HCT116 (cell line): Measurements from ENCODE around the gene MAPK8. TPM values are rescaled to one million over a fixed set of nuclear protein-coding genes. Genes with fewer than 3 reads are reported as not detected.

Experiments
- ATAC-seq: fragments of 200-7000 bp; cut with Tn5 transposase; 2 replicates; pipeline ENCODE4 v1.9.1; 2020; ENCODE audit warnings: mild to moderate bottlenecking, moderate library complexity
- BruUV-seq: library from RNA; stranded (reverse); fragments of 400-500 nt; replicated peaks from 2 replicates; lab custom pipeline; 2021; lab: Mats Ljungman, UMichigan
- CTCF ChIA-PET: fragments of 300-600 bp; sonication (Branson Sonifier 250); formaldehyde crosslinking; loops from one replicate; lab custom pipeline; 2021; ENCODE audit warnings: antibody characterized with exemption; lab: Charles Lee
- POLR2A ChIA-PET: fragments of 300-600, 350-600 bp; sonication (Branson Sonifier 250); formaldehyde crosslinking; loops from one replicate; lab custom pipeline; 2021; ENCODE audit warnings: antibody characterized with exemption; lab: Charles Lee
- RAD21 ChIA-PET, 2 experiments: fragments of 300-600 bp; sonication (Branson Sonifier 250); formaldehyde crosslinking; loops; one replicate each; lab custom pipeline; 2023; ENCODE audit warnings: low total read pairs in 2 of 2; ENCODE audit not compliant: uncharacterized antibody in 2 of 2, unreplicated experiment in 2 of 2, low non-redundant PET in 1 of 2; lab: Charles Lee
- DNase-seq: peaks from one replicate; pipeline ENCODE4 v3.0.0-alpha.2; 2010; ENCODE audit warnings: low read depth, low spot score
- H2AFZ ChIP-seq: fragments of 200-600 bp; shearing (Covaris generic), sonication (generic); 2 replicates; pipeline ENCODE4 v1.6.1; 2017; ENCODE audit warnings: low read depth, mixed run types, mixed read lengths, antibody characterized with exemption, low read length; ENCODE audit not compliant: poor library complexity, severe bottlenecking
- H3K27ac ChIP-seq: 2 replicates; pipeline ENCODE4 v1.5.1; 2012; ENCODE audit warnings: low read depth, low read length
- H3K27me3 ChIP-seq: fragments of 200-600 bp; sonication (generic); 2 replicates; pipeline ENCODE4 v1.6.1; 2016; ENCODE audit warnings: mixed run types, low read length, mixed read lengths; ENCODE audit not compliant: insufficient read depth
- H3K36me3 ChIP-seq, 2 experiments: fragments of 200-500 bp in 1 of 2; fragments of 200-600 bp in 1 of 2; sonication (Bioruptor generic) in 1 of 2; sonication (generic) in 1 of 2; 2 replicates each; pipeline versions ENCODE4 v1.5.1 to v1.6.1; 2014 to 2016; ENCODE audit warnings: low read length in 2 of 2, inconsistent platforms in 1 of 2, mixed read lengths in 1 of 2, mixed run types in 1 of 2; ENCODE audit not compliant: insufficient read depth in 2 of 2, control insufficient read depth in 1 of 2
- H3K4me1 ChIP-seq, 2 experiments: fragments of 200-600 bp in 1 of 2; sonication (generic) in 1 of 2; 2 replicates each; pipeline versions ENCODE4 v1.5.1 to v1.6.1; 2012 to 2017; ENCODE audit warnings: low read length in 2 of 2, inconsistent platforms in 1 of 2, mild to moderate bottlenecking in 1 of 2, mixed read lengths in 1 of 2, mixed run types in 1 of 2, moderate library complexity in 1 of 2; ENCODE audit not compliant: insufficient read depth in 2 of 2, control insufficient read depth in 1 of 2
- H3K4me2 ChIP-seq: fragments of 200-600 bp; sonication (generic); 2 replicates; pipeline ENCODE4 v1.6.1; 2017; ENCODE audit warnings: mixed run types, low read length, mixed read lengths
- H3K4me3 ChIP-seq, 2 experiments: fragments of 200-600 bp in 1 of 2; sonication (generic) in 1 of 2; replicated peaks in 1 of 2; 2 replicates each; pipeline ENCODE4 v1.5.1; 2011 to 2016; ENCODE audit warnings: low read length in 2 of 2, control low read depth in 1 of 2, low read depth in 1 of 2, mild to moderate bottlenecking in 1 of 2, mixed read lengths in 1 of 2, mixed run types in 1 of 2
- H3K79me2 ChIP-seq: fragments of 200-600 bp; sonication (generic); 2 replicates; pipeline ENCODE4 v1.6.1; 2017; ENCODE audit warnings: mild to moderate bottlenecking, mixed run types, low read length, moderate library complexity, mixed read lengths; ENCODE audit not compliant: insufficient read depth
- H3K9ac ChIP-seq: fragments of 200-600 bp; sonication (generic); 2 replicates; pipeline ENCODE4 v1.6.1; 2016; ENCODE audit warnings: low read length, mixed read lengths
- H3K9me2 ChIP-seq: fragments of 200-600 bp; sonication (generic), shearing (Covaris generic); 2 replicates; pipeline ENCODE4 v1.6.1; 2017; ENCODE audit warnings: mixed run types, mild to moderate bottlenecking, moderate library complexity; ENCODE audit not compliant: insufficient read depth
- H3K9me3 ChIP-seq, 2 experiments: fragments of 200-500 bp in 1 of 2; fragments of 200-600 bp in 1 of 2; sonication (Bioruptor generic) in 1 of 2; sonication (generic) in 1 of 2; 2 replicates each; pipeline ENCODE4 v1.6.1; 2014 to 2017; ENCODE audit warnings: low read length in 2 of 2, mixed read lengths in 2 of 2, inconsistent platforms in 1 of 2, low read depth in 1 of 2, mild to moderate bottlenecking in 1 of 2, mixed run types in 1 of 2, moderate library complexity in 1 of 2; ENCODE audit not compliant: control insufficient read depth in 1 of 2, insufficient read depth in 1 of 2
- H4K20me1 ChIP-seq: fragments of 200-600 bp; sonication (generic), shearing (Covaris generic); 2 replicates; pipeline ENCODE4 v1.6.1; 2017; ENCODE audit warnings: mixed run types, mild to moderate bottlenecking, moderate library complexity; ENCODE audit not compliant: insufficient read depth
- ATF3 ChIP-seq: IDR thresholded peaks from 2 replicates; pipeline ENCODE4 v1.6.1; 2012
- CEBPB ChIP-seq: IDR thresholded peaks from 2 replicates; pipeline ENCODE4 v1.6.1; 2012; ENCODE audit warnings: low read depth
- EGR1 ChIP-seq: IDR thresholded peaks from 2 replicates; pipeline ENCODE4 v1.6.1; 2012; ENCODE audit warnings: low read depth
- ELF1 ChIP-seq: IDR thresholded peaks from 2 replicates; pipeline ENCODE4 v1.6.1; 2012; ENCODE audit warnings: low read depth, borderline replicate concordance
- EZH2 ChIP-seq: fragments of 200-600 bp; sonication (generic); IDR thresholded peaks from 2 replicates; pipeline ENCODE4 v1.6.1; 2017; ENCODE audit warnings: antibody characterized with exemption, mixed run types
- EZH2phosphoT487 ChIP-seq: fragments of 200-600 bp; IDR thresholded peaks from 2 replicates; pipeline ENCODE4 v1.6.1; 2018; ENCODE audit warnings: antibody characterized with exemption, borderline replicate concordance
- MAX ChIP-seq: IDR thresholded peaks from 2 replicates; pipeline ENCODE4 v1.6.1; 2012
- POLR2A ChIP-seq: IDR thresholded peaks from 2 replicates; pipeline ENCODE4 v1.7.0; 2011; ENCODE audit warnings: borderline replicate concordance; ENCODE audit not compliant: insufficient read depth, insufficient read length; ENCODE audit errors: extremely low read depth
- POLR2AphosphoS5 ChIP-seq: IDR thresholded peaks from 2 replicates; pipeline ENCODE4 v1.6.1; 2011; ENCODE audit warnings: mild to moderate bottlenecking, low read depth, low read length, moderate library complexity
- REST ChIP-seq: IDR thresholded peaks from 2 replicates; pipeline ENCODE4 v1.6.1; 2012; ENCODE audit warnings: low read depth
- SIN3A ChIP-seq: IDR thresholded peaks from 2 replicates; pipeline ENCODE4 v1.6.1; 2012; ENCODE audit warnings: low read depth
- SP1 ChIP-seq: IDR thresholded peaks from 2 replicates; pipeline ENCODE4 v1.6.1; 2012; ENCODE audit warnings: low read depth
- SRF ChIP-seq: IDR thresholded peaks from 2 replicates; pipeline ENCODE4 v1.6.1; 2012; ENCODE audit warnings: low read depth
- TCF7L2 ChIP-seq: IDR thresholded peaks from 2 replicates; pipeline ENCODE4 v1.7.0; 2011; ENCODE audit warnings: borderline replicate concordance, inconsistent platforms; ENCODE audit not compliant: insufficient read depth, insufficient read length; ENCODE audit errors: extremely low read depth
- YY1 ChIP-seq: IDR thresholded peaks from 2 replicates; pipeline ENCODE4 v1.6.1; 2011; ENCODE audit warnings: low read length, low read depth, moderate library complexity, mild to moderate bottlenecking; ENCODE audit not compliant: insufficient replicate concordance; ENCODE audit errors: extremely low read depth
- ZFX ChIP-seq: fragments of 450-650 bp; IDR thresholded peaks from 2 replicates; pipeline ENCODE4 v1.6.1; 2017
- ZNF274 ChIP-seq: fragments of 200-500 bp; sonication (Bioruptor generic); IDR thresholded peaks from 2 replicates; pipeline ENCODE4 v1.6.1; 2014; ENCODE audit warnings: mild to moderate bottlenecking, low read depth, low read length, inconsistent platforms
- intact Hi-C: fragments of 100-400 bp; cut with micrococcal nuclease; formaldehyde crosslinking; loops from 2 replicates; pipeline ENCODE4 v1.10.0; 2022
- total RNA-seq: library from RNA; stranded (reverse); gene quantifications from one replicate; pipeline ENCODE4 v1.2.1, GENCODE V29; 2021; ENCODE audit not compliant: unreplicated experiment

Gene MAPK8
- total RNA-seq, 1 experiment from 2014 or later = 71.0 TPM

DNA sequence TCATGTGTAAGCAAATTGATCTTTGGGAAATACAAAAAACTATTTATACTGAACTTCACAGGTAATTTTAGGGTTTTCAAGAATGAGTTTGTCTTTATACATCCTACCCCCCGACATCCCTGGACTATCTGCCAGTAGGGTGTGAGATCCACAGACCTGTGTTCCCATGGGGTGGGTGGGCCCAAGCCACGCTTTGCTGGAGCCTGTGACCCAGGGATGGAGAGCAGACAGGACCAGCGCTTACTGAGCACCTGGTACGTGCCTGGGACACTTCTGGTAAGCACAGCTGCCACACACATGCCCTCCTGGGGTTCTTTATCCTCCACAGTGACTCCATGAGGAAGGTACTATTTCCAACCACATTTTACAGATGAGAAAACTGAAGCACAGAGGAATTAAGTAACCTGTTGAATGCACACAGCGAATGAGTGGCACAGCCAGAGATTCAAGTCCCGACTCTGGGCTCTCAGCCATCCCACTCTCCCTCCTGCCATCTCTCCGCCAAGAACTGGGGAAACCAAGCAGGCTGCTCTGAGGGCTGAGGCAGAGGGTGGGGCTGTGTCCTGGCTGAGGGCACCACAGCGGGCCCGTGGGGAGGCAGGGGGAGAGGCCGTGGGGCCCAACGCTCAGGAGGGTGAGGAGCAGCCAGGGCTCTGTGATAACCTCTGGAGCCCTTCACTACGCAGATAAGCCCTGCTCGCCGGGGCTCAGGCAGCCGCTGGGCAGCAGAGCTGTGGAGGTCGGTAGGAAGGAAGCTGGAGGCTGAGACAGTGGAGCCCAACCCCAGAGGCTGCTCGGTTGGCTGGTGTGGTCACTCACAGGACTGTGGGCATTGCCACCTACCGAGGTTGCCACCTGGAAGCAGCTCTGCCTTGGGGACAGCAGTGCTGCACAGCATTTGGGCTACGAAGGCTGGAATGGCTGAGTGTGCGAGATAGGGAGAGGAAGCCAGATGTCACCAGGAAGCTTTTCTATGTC, 174.2 kb downstream of the MAPK8 start:
- intact Hi-C loops = no loop called here
- no peak overlapping the region for H3K27ac ChIP-seq
- no TSS peak for BruUV-seq
- H3K79me2 ChIP-seq = no peaks in the 10 kb centered on the region
- ATAC-seq (no peak), DNase-seq (no peak)
- no peak for TF ChIP-seq TCF7L2
- no peak for TF ChIP-seq POLR2A
- no peak for TF ChIP-seq SIN3A
- no peak for TF ChIP-seq ATF3
- no peak for TF ChIP-seq MAX
- no peak for TF ChIP-seq REST
- no peak for TF ChIP-seq EGR1
- no peak for TF ChIP-seq EZH2phosphoT487
- no peak for TF ChIP-seq POLR2AphosphoS5
- no peak for TF ChIP-seq CEBPB
- TF ChIP-seq SP1 = no peak
- TF ChIP-seq EZH2 = no peak
- no peak for TF ChIP-seq ELF1
- no peak for TF ChIP-seq ZFX
- no peak for TF ChIP-seq SRF
- TF ChIP-seq YY1 = no peak
- no peak for TF ChIP-seq ZNF274
- no peaks in the 10 kb centered on the region for H3K27me3 ChIP-seq
- no peaks in the 10 kb centered on the region for H3K9me2 ChIP-seq
- H3K4me3 ChIP-seq = no peak overlapping the region
- no peaks in the 10 kb centered on the region for H4K20me1 ChIP-seq
- H3K4me1 ChIP-seq = no peaks in the 10 kb centered on the region
- H3K9me3 ChIP-seq = no peaks in the 10 kb centered on the region
- H3K9ac ChIP-seq = no peak overlapping the region
- no peaks in the 10 kb centered on the region for H3K36me3 ChIP-seq
- no peak overlapping the region for H2AFZ ChIP-seq
- POLR2A ChIA-PET = no interaction called here
- CTCF ChIA-PET = no interaction called here
- RAD21 ChIA-PET = no interaction called here
- no peak overlapping the region for H3K4me2 ChIP-seq
